Panc1 (cell line): Measurements from ENCODE around the gene CDK17. TPM values are rescaled to one million over a fixed set of nuclear protein-coding genes. Genes with fewer than 3 reads are reported as not detected.
A peak's percentile ranks its signal among the peaks of the same experiment; 100 is the strongest.
"Not testable (repeated sequence)": the region's sequence is repeated elsewhere in the genome, so short reads cannot be mapped to it uniquely, and the experiment has no call there.

ENCODE experiments used
- ATAC-seq: fragments of 200-7000 bp; cut with Tn5 transposase; 2 replicates; pipeline ENCODE4 v1.9.1; 2020; ENCODE audit warnings: mild to moderate bottlenecking, moderate library complexity
- BruUV-seq: library from RNA; stranded (reverse); fragments of 400-500 nt; replicated peaks from 2 replicates; lab custom pipeline; 2021; lab: Mats Ljungman, UMichigan
- CTCF ChIA-PET: fragments of 300-600 bp; sonication (Branson Sonifier 250); formaldehyde crosslinking; loops from one replicate; lab custom pipeline; 2022; ENCODE audit warnings: antibody characterized with exemption; lab: Charles Lee
- POLR2A ChIA-PET: fragments of 300-600 bp; sonication (Branson Sonifier 250); formaldehyde crosslinking; loops from one replicate; lab custom pipeline; 2022; ENCODE audit warnings: antibody characterized with exemption; lab: Charles Lee
- DNase-seq: peaks from one replicate; pipeline ENCODE4 v3.0.0-alpha.2; 2010; ENCODE audit warnings: low read depth, low spot score
- H3K27ac ChIP-seq: 2 replicates; pipeline ENCODE4 v1.5.1; 2011; ENCODE audit warnings: mild to moderate bottlenecking, low read length, inconsistent platforms
- H3K27me3 ChIP-seq: fragments of 200-500 bp; sonication (Bioruptor generic); 2 replicates; pipeline ENCODE4 v1.6.0; 2014; ENCODE audit warnings: low read length, inconsistent platforms; ENCODE audit not compliant: control insufficient read depth, insufficient read depth
- H3K36me3 ChIP-seq: fragments of 200-500 bp; sonication (Bioruptor generic); 2 replicates; pipeline ENCODE4 v1.5.1; 2014; ENCODE audit warnings: inconsistent platforms, mild to moderate bottlenecking, low read length, moderate library complexity; ENCODE audit not compliant: control insufficient read depth, insufficient read depth
- H3K4me1 ChIP-seq: 2 replicates; pipeline ENCODE4 v1.5.1; 2011; ENCODE audit warnings: inconsistent platforms, mild to moderate bottlenecking, low read length, moderate library complexity; ENCODE audit not compliant: control insufficient read depth, insufficient read depth
- H3K4me3 ChIP-seq, 2 experiments: 2 replicates each; pipeline ENCODE4 v1.5.1; 2011 to 2012; ENCODE audit warnings: low read depth in 2 of 2, low read length in 2 of 2, mild to moderate bottlenecking in 2 of 2, inconsistent platforms in 1 of 2, moderate library complexity in 1 of 2
- H3K9me3 ChIP-seq: fragments of 200-500 bp; sonication (Bioruptor generic); 2 replicates; pipeline ENCODE4 v1.5.1; 2014; ENCODE audit warnings: low read depth, mild to moderate bottlenecking, inconsistent platforms, low read length, moderate library complexity; ENCODE audit not compliant: control insufficient read depth, insufficient read depth
- POLR2AphosphoS5 ChIP-seq: IDR thresholded peaks from 2 replicates; pipeline ENCODE4 v1.6.1; 2012; ENCODE audit warnings: mild to moderate bottlenecking, low read depth, low read length, moderate library complexity
- SIN3A ChIP-seq: IDR thresholded peaks from 2 replicates; pipeline ENCODE4 v1.6.1; 2012; ENCODE audit warnings: low read depth, mild to moderate bottlenecking, low read length, moderate library complexity, borderline replicate concordance; ENCODE audit not compliant: insufficient read depth
- TCF7L2 ChIP-seq: IDR thresholded peaks from 2 replicates; pipeline ENCODE4 v1.6.1; 2011; ENCODE audit warnings: mild to moderate bottlenecking, low read depth, low read length, inconsistent platforms
- in situ Hi-C: cut with HindIII; loops from 2 replicates; pipeline ENCODE4 v1.10.0; 2016; ENCODE audit warnings: low sequenced_read_pairs, low pct_unique_long_range_greater_than_20kb
- intact Hi-C: fragments of 100-400 bp; cut with micrococcal nuclease; formaldehyde crosslinking; loops from one replicate; pipeline ENCODE4 v1.10.0; 2022; ENCODE audit not compliant: unreplicated experiment
- total RNA-seq: library from RNA; stranded (reverse); gene quantifications from one replicate; pipeline ENCODE4 v1.2.1, GENCODE V29; 2021; ENCODE audit not compliant: unreplicated experiment
- TF ChIP-seq, protein P1 (sequence below): fragments of 450-650 bp; IDR thresholded peaks from 2 replicates; pipeline ENCODE4 v1.5.1; 2017; ENCODE audit warnings: mild to moderate bottlenecking
- TF ChIP-seq, protein P2 (sequence below), 2 experiments: IDR thresholded peaks; 2 replicates each; pipeline ENCODE4 v1.6.1; 2011 to 2012; ENCODE audit warnings: low read depth in 2 of 2, control low read depth in 1 of 2, low read length in 1 of 2, mild to moderate bottlenecking in 1 of 2, moderate library complexity in 1 of 2; ENCODE audit not compliant: insufficient read depth in 1 of 2

The CDK17 gene
- total RNA-seq, 1 experiment from 2014 or later = 23.2 TPM

DNA sequence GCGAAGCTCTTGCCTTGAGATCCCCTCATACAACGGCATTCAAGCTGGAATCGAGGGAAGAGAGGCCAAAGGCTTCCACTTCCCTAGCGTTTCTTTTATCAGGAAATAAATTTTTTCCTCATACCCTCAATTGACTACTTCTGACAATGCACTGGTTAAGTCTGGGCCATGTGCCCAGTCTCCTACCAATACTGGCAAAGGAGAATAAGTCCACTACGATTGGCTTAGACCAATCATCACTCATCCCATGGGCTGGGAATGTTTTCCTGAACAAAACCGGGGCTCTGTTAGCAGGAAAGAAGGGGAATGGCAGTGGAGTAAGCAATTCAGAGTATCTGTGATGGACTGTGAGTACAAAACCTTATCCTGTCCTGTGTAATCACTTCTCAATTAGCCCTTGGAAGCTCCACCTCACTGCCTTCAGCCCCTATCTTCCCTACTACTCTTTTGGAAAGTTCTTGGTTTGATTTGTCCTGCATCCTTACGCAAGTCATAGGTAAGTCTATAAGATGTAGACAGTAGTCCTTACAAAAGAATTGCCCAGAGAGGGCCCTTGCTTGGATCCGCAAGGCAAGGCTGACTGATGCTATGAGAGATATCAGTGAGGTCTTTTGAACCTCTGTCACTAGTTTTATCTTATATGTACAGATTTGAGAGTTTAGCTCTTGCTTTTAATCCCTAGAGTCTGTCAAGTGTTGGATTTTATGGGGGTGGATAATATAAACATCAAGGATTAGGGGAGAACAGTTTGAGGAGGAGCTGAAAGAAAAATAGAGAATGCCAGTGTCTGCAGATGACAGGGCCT is 36.3 kb upstream of the CDK17 start:
- BruUV-seq = no TSS peak
- Histone ChIP-seq H3K4me3 (no peak overlapping the region), H3K9me3 (no peaks in the 10 kb centered on the region), H3K27me3 (no peaks in the 10 kb centered on the region), H3K36me3 (no peaks in the 10 kb centered on the region), H3K27ac (no peak overlapping the region), H3K4me1 (no peaks in the 10 kb centered on the region)
- ChIA-PET CTCF (no interaction called here), POLR2A (interaction anchor here (0.7 kb wide), 1 partner anchor 84 kb away, joined by 3 read pairs; no protein-coding TSS in a partner anchor)
- no peak for DNase-seq
- intact Hi-C loops = no loop called here
- in situ Hi-C loops = no loop called here
- no peak for ATAC-seq
- TF ChIP-seq, protein P1, sequence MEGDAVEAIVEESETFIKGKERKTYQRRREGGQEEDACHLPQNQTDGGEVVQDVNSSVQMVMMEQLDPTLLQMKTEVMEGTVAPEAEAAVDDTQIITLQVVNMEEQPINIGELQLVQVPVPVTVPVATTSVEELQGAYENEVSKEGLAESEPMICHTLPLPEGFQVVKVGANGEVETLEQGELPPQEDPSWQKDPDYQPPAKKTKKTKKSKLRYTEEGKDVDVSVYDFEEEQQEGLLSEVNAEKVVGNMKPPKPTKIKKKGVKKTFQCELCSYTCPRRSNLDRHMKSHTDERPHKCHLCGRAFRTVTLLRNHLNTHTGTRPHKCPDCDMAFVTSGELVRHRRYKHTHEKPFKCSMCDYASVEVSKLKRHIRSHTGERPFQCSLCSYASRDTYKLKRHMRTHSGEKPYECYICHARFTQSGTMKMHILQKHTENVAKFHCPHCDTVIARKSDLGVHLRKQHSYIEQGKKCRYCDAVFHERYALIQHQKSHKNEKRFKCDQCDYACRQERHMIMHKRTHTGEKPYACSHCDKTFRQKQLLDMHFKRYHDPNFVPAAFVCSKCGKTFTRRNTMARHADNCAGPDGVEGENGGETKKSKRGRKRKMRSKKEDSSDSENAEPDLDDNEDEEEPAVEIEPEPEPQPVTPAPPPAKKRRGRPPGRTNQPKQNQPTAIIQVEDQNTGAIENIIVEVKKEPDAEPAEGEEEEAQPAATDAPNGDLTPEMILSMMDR = no peak
- TF ChIP-seq POLR2AphosphoS5 = no peak
- TF ChIP-seq SIN3A = no peak
- TF ChIP-seq, protein P2, sequence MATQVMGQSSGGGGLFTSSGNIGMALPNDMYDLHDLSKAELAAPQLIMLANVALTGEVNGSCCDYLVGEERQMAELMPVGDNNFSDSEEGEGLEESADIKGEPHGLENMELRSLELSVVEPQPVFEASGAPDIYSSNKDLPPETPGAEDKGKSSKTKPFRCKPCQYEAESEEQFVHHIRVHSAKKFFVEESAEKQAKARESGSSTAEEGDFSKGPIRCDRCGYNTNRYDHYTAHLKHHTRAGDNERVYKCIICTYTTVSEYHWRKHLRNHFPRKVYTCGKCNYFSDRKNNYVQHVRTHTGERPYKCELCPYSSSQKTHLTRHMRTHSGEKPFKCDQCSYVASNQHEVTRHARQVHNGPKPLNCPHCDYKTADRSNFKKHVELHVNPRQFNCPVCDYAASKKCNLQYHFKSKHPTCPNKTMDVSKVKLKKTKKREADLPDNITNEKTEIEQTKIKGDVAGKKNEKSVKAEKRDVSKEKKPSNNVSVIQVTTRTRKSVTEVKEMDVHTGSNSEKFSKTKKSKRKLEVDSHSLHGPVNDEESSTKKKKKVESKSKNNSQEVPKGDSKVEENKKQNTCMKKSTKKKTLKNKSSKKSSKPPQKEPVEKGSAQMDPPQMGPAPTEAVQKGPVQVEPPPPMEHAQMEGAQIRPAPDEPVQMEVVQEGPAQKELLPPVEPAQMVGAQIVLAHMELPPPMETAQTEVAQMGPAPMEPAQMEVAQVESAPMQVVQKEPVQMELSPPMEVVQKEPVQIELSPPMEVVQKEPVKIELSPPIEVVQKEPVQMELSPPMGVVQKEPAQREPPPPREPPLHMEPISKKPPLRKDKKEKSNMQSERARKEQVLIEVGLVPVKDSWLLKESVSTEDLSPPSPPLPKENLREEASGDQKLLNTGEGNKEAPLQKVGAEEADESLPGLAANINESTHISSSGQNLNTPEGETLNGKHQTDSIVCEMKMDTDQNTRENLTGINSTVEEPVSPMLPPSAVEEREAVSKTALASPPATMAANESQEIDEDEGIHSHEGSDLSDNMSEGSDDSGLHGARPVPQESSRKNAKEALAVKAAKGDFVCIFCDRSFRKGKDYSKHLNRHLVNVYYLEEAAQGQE (IDR thresholded peaks at IDR 0.05; ENCODE audit: insufficient read depth in 1 of 2, low read depth in 2 of 2, low read length in 1 of 2) = no peak
- TF ChIP-seq TCF7L2 = no peak

DNA sequence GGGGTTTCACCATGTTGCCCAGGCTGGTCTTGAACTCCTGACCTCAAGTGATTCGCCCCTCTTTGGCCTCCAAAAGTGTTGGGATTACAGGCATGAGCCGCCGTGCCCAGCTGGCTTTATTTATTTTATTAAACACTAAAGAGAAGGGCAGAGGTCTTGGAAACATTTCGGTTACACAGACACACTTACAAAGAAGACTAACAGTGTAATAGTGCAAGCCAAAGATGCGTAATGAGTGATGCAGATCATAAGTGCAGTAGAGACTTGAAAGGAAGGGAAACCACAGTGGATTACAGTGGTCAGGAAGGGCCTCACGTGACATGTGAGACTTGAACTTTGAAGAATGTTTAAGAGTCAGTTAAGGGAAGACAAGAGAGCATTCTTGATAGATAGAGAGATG is 33.9 kb upstream of the CDK17 start:
- in situ Hi-C loops (no loop called here), intact Hi-C loops (no loop called here)
- no peaks in the 10 kb centered on the region for H3K27me3 ChIP-seq
- no peak overlapping the region for H3K4me3 ChIP-seq
- CTCF ChIA-PET = no interaction called here
- no peaks in the 10 kb centered on the region for H3K36me3 ChIP-seq
- no peaks in the 10 kb centered on the region for H3K9me3 ChIP-seq
- no peaks in the 10 kb centered on the region for H3K4me1 ChIP-seq
- TF ChIP-seq POLR2AphosphoS5 (no peak), SIN3A (no peak), TCF7L2 (no peak)
- TF ChIP-seq, protein P1 = no peak
- TF ChIP-seq, protein P2 (IDR thresholded peaks at IDR 0.05; ENCODE audit: insufficient read depth in 1 of 2, low read depth in 2 of 2, low read length in 1 of 2) = no peak
- POLR2A ChIA-PET = no interaction called here
- BruUV-seq = no TSS peak
- ATAC-seq (peak; percentile 53; the same call in 1 of the 2 replicates), DNase-seq (no peak)
- H3K27ac ChIP-seq = no peak overlapping the region

DNA sequence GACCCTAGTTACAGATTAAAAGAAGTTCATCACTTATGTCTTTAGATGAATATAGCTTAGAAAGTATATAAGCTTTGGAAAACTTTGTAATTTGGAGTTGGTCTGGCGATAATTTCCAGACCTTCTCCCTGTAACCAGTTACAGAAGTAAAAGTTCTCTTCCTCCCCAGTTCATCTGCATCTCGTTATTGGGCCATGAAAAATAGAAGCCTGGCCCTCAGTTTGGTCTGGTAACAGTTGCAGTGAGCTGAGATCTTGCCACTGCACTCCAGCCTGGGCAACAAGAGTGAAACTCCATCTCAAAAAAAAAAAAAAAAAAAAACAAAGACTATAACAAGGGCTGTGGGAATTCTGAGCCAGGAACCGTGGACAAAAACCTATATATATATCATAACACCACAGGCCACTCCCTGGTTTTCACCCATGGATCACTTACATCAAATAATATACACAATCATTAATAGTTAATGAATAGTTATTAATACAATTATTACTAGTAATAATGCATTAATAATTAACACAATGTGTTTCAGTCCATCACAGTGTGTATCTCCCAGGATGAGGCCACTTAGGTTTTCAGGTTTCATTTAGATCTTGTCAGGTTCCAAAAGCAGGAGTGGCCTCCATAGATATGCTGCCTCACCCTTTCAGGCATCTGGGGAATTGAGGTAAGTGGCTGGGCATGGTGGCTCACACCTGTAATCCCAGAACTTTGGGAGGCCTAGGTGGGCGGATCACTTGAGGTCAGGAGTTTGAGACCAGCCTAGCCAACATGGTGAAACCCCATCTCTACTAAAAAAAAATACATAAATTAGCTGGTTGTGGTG is 32.5 kb upstream of the CDK17 start:
- in situ Hi-C loops, H3K9me3 ChIP-seq, CTCF ChIA-PET, H3K27ac ChIP-seq, BruUV-seq, H3K36me3 ChIP-seq, intact Hi-C loops, H3K4me1 ChIP-seq, POLR2A ChIA-PET, DNase-seq, H3K27me3 ChIP-seq, H3K4me3 ChIP-seq, ATAC-seq: not testable (repeated sequence)
